K562 (cell line): ENCODE measurements around the gene RBM26. TPM values are rescaled to one million over a fixed set of nuclear protein-coding genes. Genes with fewer than 3 reads are reported as not detected.

ENCODE experiments used
- ATAC-seq: fragments of 200-7000 bp; cut with Tn5 transposase; 3 replicates; pipeline ENCODE4 v1.9.1; 2020; ENCODE audit warnings: moderate library complexity
- BruUV-seq: library from RNA; stranded (reverse); fragments of 400-500 nt; replicated peaks from 2 replicates; lab custom pipeline; 2021; lab: Mats Ljungman, UMichigan
- CTCF ChIA-PET: fragments of 300-600 bp; formaldehyde crosslinking; extraction: SDS; loops from one replicate; lab custom pipeline; 2021; ENCODE audit warnings: low intra/inter-chr PET ratio; lab: Yijun Ruan, JAX
- POLR2A ChIA-PET: fragments of 300-600, 350-650 bp; sonication (Branson Sonifier 250); formaldehyde crosslinking; extraction: SDS; loops from one replicate; lab custom pipeline; 2021; ENCODE audit warnings: antibody characterized with exemption, inconsistent platforms; lab: Yijun Ruan, JAX
- DNase-seq, 4 experiments: peaks; one replicate each; pipeline versions ENCODE4 v3.0.0 to v3.0.0-alpha.2; 2011 to 2018; ENCODE audit warnings: low spot score in 3 of 4, mixed read lengths in 3 of 4; ENCODE audit errors: extremely low read depth in 1 of 4
- FAIRE-seq: peaks from 2 replicates; lab custom pipeline; 2011; peaks lifted over from hg19 to GRCh38; lab: Jason Lieb, UNC
- H2AFZ ChIP-seq: 2 replicates; pipeline ENCODE4 v1.6.0; 2011; ENCODE audit warnings: low read depth, low read length, control low read depth, inconsistent platforms
- H3K27ac ChIP-seq: fragments of 200-600 bp; 3 replicates; pipeline ENCODE4 v1.8.0; 2011; ENCODE audit warnings: low read depth, mild to moderate bottlenecking, control low read depth, inconsistent platforms, low read length, moderate library complexity, mixed read lengths; ENCODE audit errors: extremely low read depth
- H3K27me3 ChIP-seq, 2 experiments: fragments of 300-600 bp in 1 of 2; 2 replicates in 1 of 2; 3 replicates in 1 of 2; pipeline versions ENCODE4 v1.6.0 to v1.8.0; 2011; ENCODE audit warnings: inconsistent platforms in 2 of 2, low read length in 2 of 2, mild to moderate bottlenecking in 1 of 2, mixed read lengths in 1 of 2, moderate library complexity in 1 of 2; ENCODE audit not compliant: control insufficient read depth in 2 of 2, insufficient read depth in 2 of 2
- H3K36me3 ChIP-seq: fragments of 300-600 bp; 3 replicates; pipeline ENCODE4 v1.8.0; 2011; ENCODE audit warnings: mild to moderate bottlenecking, low read length, inconsistent platforms; ENCODE audit not compliant: control insufficient read depth, insufficient read depth
- H3K4me1 ChIP-seq, 2 experiments: fragments of 200-600 bp in 1 of 2; replicated peaks in 1 of 2; 2 replicates in 1 of 2; 3 replicates in 1 of 2; pipeline versions ENCODE4 v1.5.1 to v1.8.0; 2011; ENCODE audit warnings: inconsistent platforms in 2 of 2, low read length in 2 of 2, mild to moderate bottlenecking in 1 of 2, mixed read lengths in 1 of 2, moderate library complexity in 1 of 2; ENCODE audit not compliant: control insufficient read depth in 2 of 2, insufficient read depth in 2 of 2
- H3K4me2 ChIP-seq: 2 replicates; pipeline ENCODE4 v1.6.1; 2011; ENCODE audit warnings: low read length, control low read depth, inconsistent platforms, mixed read lengths; ENCODE audit not compliant: insufficient read depth
- H3K4me3 ChIP-seq: fragments of 200-600 bp; sonication (generic), shearing (Covaris generic); 2 replicates; pipeline ENCODE4 v1.5.1; 2016; ENCODE audit warnings: control low read depth, inconsistent platforms
- H3K79me2 ChIP-seq: fragments of 200-600 bp; 3 replicates; pipeline ENCODE4 v1.8.0; 2011; ENCODE audit warnings: low read length, inconsistent platforms; ENCODE audit not compliant: control insufficient read depth, insufficient read depth
- H3K9ac ChIP-seq, 2 experiments: 2 replicates each; pipeline versions ENCODE4 v1.6.0 to v1.6.1; 2011; ENCODE audit warnings: low read depth in 2 of 2, low read length in 2 of 2, control low read depth in 1 of 2, inconsistent platforms in 1 of 2, mild to moderate bottlenecking in 1 of 2, mixed read lengths in 1 of 2; ENCODE audit not compliant: insufficient read depth in 1 of 2
- H3K9me1 ChIP-seq: one replicate; pipeline ENCODE4 v1.6.0; 2011; ENCODE audit warnings: inconsistent platforms, mild to moderate bottlenecking, low read length, moderate library complexity; ENCODE audit not compliant: control insufficient read depth, insufficient read depth
- H3K9me3 ChIP-seq: replicated peaks from 2 replicates; pipeline ENCODE4 v1.5.1; 2011; ENCODE audit warnings: low read depth, low read length, inconsistent platforms; ENCODE audit not compliant: control insufficient read depth, insufficient read depth
- H4K20me1 ChIP-seq: replicated peaks from 2 replicates; pipeline ENCODE4 v1.6.1; 2011; ENCODE audit warnings: low read length, inconsistent platforms, mixed read lengths; ENCODE audit not compliant: control insufficient read depth, insufficient read depth
- CHD7 ChIP-seq: fragments of 200-600 bp; sonication (generic); IDR thresholded peaks from one replicate; pipeline ENCODE4 v1.6.1; 2012; ENCODE audit warnings: mild to moderate bottlenecking, low read depth, low read length, inconsistent platforms
- FOXM1 ChIP-seq, 2 experiments: fragments of 450-650 bp in 1 of 2; sonication (generic) in 1 of 2; formaldehyde crosslinking in 1 of 2; IDR thresholded peaks; 2 replicates each; pipeline versions ENCODE4 v1.6.1 to v1.9.0; 2017 to 2022; ENCODE audit warnings: low read depth in 2 of 2, mild to moderate bottlenecking in 2 of 2, missing genetic modification reagents in 1 of 2, moderate library complexity in 1 of 2
- GATA2 ChIP-seq: sonication (generic); formaldehyde crosslinking; IDR thresholded peaks from 2 replicates; pipeline ENCODE4 v1.4.0; 2020; ENCODE audit warnings: mild to moderate bottlenecking, missing genetic modification reagents
- NBN ChIP-seq: fragments of 450-650 bp; IDR thresholded peaks from 2 replicates; pipeline ENCODE4 v1.6.1; 2016; ENCODE audit warnings: low read depth, mild to moderate bottlenecking
- SNIP1 ChIP-seq: fragments of 450-650 bp; IDR thresholded peaks from 2 replicates; pipeline ENCODE4 v1.7.1; 2017; ENCODE audit warnings: low read depth, mild to moderate bottlenecking
- XRCC5 ChIP-seq: fragments of 200-400 bp; formaldehyde crosslinking; IDR thresholded peaks from 2 replicates; pipeline ENCODE4 v1.6.1; 2017; ENCODE audit warnings: low read depth, mild to moderate bottlenecking, low read length
- WGBS: fragments of 100-300 bp; shearing (Covaris generic); methylation state at CpG from one replicate; pipeline ENCODE4 v1.1.6; 2016; ENCODE audit warnings: low coverage, mixed read lengths; ENCODE audit not compliant: insufficient coverage; ENCODE audit errors: missing lambda C conversion rate; 5-methylcytosine and 5-hydroxymethylcytosine counted together
- in situ Hi-C: fragments of 300-500 bp; cut with MboI; formaldehyde crosslinking; loops from 4 replicates; pipeline ENCODE4 v1.15.0; 2018; ENCODE audit warnings: inconsistent platforms, mixed read lengths
- intact Hi-C: fragments of 100-400 bp; cut with micrococcal nuclease; formaldehyde crosslinking; loops from 2 replicates; pipeline ENCODE4 v1.14.2; 2022
- polyA plus RNA-seq, 8 experiments: library from polyadenylated mRNA; depleted of rRNA in 4 of 8; stranded (reverse) in 5 of 8; unstranded in 3 of 8; fragments of >200 nt; fragmentation: Nextera tagmentation in 2 of 8; fragmentation: Illumina TruSeq in 1 of 8; extraction: Ambion mirVana in 2 of 8; extraction: Trizol in 1 of 8; gene quantifications; 2 replicates each; pipeline versions ENCODE4 v1.2.1 to v1.2.3, GENCODE V29; 2011 to 2014; ENCODE audit warnings: inconsistent platforms in 1 of 8, missing spikeins in 1 of 8
- total RNA-seq, 7 experiments: library from RNA; depleted of rRNA in 6 of 7; stranded (reverse); fragments of >200 nt in 6 of 7; fragmentation: Illumina TruSeq in 2 of 7; extraction: Trizol in 2 of 7; gene quantifications; 2 replicates each; pipeline versions ENCODE4 v1.2.1 to v1.2.3, GENCODE V29; 2011 to 2021; ENCODE audit warnings: low replicate concordance in 1 of 7
- TF ChIP-seq, protein P1 (sequence below): sonication (generic); formaldehyde crosslinking; IDR thresholded peaks from 2 replicates; pipeline ENCODE4 v1.8.0; 2022; ENCODE audit warnings: mild to moderate bottlenecking, missing genetic modification reagents
- TF ChIP-seq, protein P2 (sequence below): fragments of 450-650 bp; formaldehyde crosslinking; IDR thresholded peaks from 2 replicates; pipeline ENCODE4 v1.4.0; 2020; ENCODE audit warnings: mild to moderate bottlenecking, moderate library complexity

The RBM26 gene
- total and polyA plus RNA-seq, 9 of the 15 experiments (the other 6 are each of a cell fraction or from before 2014, with no cell fraction given): 10.0 to 42.4 (median 26.4) TPM

DNA sequence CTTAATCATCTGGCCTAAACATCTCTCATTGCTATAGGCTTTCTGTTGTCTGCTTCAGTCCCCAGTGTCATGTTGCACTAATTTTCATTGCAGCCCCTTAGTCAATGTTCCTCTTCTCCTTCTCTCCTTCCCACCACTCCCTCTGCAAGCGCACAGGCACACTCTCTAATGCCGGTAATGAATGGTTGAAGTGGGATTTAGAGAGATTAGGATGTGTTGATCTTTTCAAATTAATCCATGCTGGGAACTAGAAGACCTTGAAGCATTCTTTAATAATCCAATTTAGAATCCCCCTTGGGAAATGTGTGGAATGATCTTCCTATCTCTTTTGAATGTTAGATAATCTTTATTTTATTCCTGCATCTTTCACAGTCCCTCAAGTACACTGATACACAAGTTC, 41.7 kb upstream of the RBM26 start:
- TF ChIP-seq, protein P1, sequence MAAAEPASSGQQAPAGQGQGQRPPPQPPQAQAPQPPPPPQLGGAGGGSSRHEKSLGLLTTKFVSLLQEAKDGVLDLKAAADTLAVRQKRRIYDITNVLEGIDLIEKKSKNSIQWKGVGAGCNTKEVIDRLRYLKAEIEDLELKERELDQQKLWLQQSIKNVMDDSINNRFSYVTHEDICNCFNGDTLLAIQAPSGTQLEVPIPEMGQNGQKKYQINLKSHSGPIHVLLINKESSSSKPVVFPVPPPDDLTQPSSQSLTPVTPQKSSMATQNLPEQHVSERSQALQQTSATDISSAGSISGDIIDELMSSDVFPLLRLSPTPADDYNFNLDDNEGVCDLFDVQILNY (CRISPR knock-in tag): no peak
- no peak for TF ChIP-seq SNIP1
- TF ChIP-seq FOXM1 (IDR thresholded peaks at IDR 0.05; ENCODE audit: low read depth): no peak
- no peak for TF ChIP-seq FOXM1 (CRISPR knock-in tag; IDR thresholded peaks at IDR 0.05; ENCODE audit: low read depth)
- no peak for TF ChIP-seq XRCC5
- TF ChIP-seq, protein P2, sequence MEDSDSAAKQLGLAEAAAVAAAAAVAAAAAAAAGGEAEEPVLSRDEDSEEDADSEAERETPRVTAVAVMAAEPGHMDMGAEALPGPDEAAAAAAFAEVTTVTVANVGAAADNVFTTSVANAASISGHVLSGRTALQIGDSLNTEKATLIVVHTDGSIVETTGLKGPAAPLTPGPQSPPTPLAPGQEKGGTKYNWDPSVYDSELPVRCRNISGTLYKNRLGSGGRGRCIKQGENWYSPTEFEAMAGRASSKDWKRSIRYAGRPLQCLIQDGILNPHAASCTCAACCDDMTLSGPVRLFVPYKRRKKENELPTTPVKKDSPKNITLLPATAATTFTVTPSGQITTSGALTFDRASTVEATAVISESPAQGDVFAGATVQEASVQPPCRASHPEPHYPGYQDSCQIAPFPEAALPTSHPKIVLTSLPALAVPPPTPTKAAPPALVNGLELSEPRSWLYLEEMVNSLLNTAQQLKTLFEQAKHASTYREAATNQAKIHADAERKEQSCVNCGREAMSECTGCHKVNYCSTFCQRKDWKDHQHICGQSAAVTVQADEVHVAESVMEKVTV (CRISPR knock-in tag): no peak
- no peak for TF ChIP-seq NBN
- no peak for TF ChIP-seq CHD7
- no peak for TF ChIP-seq GATA2
- H3K4me2 ChIP-seq: no peak overlapping the region
- WGBS: 64% methylated on average over 2 of the region's 2 CpGs
- H3K9me1 ChIP-seq: no peaks in the 10 kb centered on the region
- H2AFZ ChIP-seq: 0 out of 2 replicates have a peak overlapping the region, but pooled peaks have one; percentile 9
- CTCF ChIA-PET: no interaction called here
- H3K36me3 ChIP-seq: no peaks in the 10 kb centered on the region
- no peaks in the 10 kb centered on the region for H3K27me3 ChIP-seq
- in situ Hi-C loops (loop anchor here (25.0 kb wide), 1 partner anchor 890 kb away; the partner anchor contains the start of gene SPRY2), intact Hi-C loops (no loop called here)
- no peaks in the 10 kb centered on the region for H4K20me1 ChIP-seq
- no peak overlapping the region for H3K4me3 ChIP-seq
- no peak overlapping the region for H3K9ac ChIP-seq
- FAIRE-seq: no peak
- ATAC-seq: no peak
- peaks cover 0 to 13% of the 10 kb centered on the region in 2 experiments; a peak in 3 of 5 replicates for H3K4me1 ChIP-seq
- DNase-seq: no peak
- H3K9me3 ChIP-seq: no peaks in the 10 kb centered on the region; the same call in 1 of the 2 replicates
- no TSS peak for BruUV-seq
- H3K79me2 ChIP-seq: no peaks in the 10 kb centered on the region
- POLR2A ChIA-PET: no interaction called here
- H3K27ac ChIP-seq: no peak overlapping the region
